Small intestine (tissue), 7 donors: ENCODE data around the gene C19orf25. TPM values are rescaled to one million over a fixed set of nuclear protein-coding genes. Genes with fewer than 3 reads are reported as not detected.

ENCODE experiments used
- DNase-seq, 2 donors: peaks; one replicate each; pipeline versions ENCODE4 v3.0.0 to v3.0.0-alpha.2; 2013
- FAIRE-seq: peaks from 2 replicates; lab custom pipeline; 2012; peaks lifted over from hg19 to GRCh38; lab: Jason Lieb, UNC
- H3K27ac ChIP-seq, 3 donors: one replicate each; pipeline ENCODE4 v1.5.1; 2013; ENCODE audit warnings: low read length in 2 of 3, mild to moderate bottlenecking in 2 of 3, control low read depth in 1 of 3, inconsistent platforms in 1 of 3, low read depth in 1 of 3, moderate library complexity in 1 of 3
- H3K27me3 ChIP-seq, 3 donors: one replicate each; pipeline ENCODE4 v1.6.1; 2013; ENCODE audit warnings: low read length in 3 of 3, inconsistent platforms in 1 of 3; ENCODE audit not compliant: control insufficient read depth in 3 of 3, insufficient read depth in 3 of 3
- H3K36me3 ChIP-seq, 3 donors: one replicate each; pipeline ENCODE4 v1.6.1; 2013; ENCODE audit warnings: low read length in 3 of 3, inconsistent platforms in 1 of 3, low read depth in 1 of 3, mild to moderate bottlenecking in 1 of 3, moderate library complexity in 1 of 3; ENCODE audit not compliant: control insufficient read depth in 3 of 3, insufficient read depth in 2 of 3
- H3K4me1 ChIP-seq, 3 donors: one replicate each; pipeline ENCODE4 v1.6.1; 2013; ENCODE audit warnings: low read length in 2 of 3, inconsistent platforms in 1 of 3, low read depth in 1 of 3, mild to moderate bottlenecking in 1 of 3, moderate library complexity in 1 of 3; ENCODE audit not compliant: control insufficient read depth in 3 of 3, insufficient read depth in 2 of 3
- H3K4me3 ChIP-seq, 3 donors: one replicate each; pipeline ENCODE4 v1.5.1; 2013; ENCODE audit warnings: low read length in 3 of 3, control low read depth in 1 of 3, inconsistent platforms in 1 of 3, low read depth in 1 of 3, mild to moderate bottlenecking in 1 of 3, moderate library complexity in 1 of 3
- H3K9me3 ChIP-seq, 2 donors: one replicate each; pipeline ENCODE4 v1.6.1; 2013; ENCODE audit warnings: low read depth in 1 of 2, low read length in 1 of 2; ENCODE audit not compliant: control insufficient read depth in 2 of 2, insufficient read depth in 1 of 2
- whole genome bisulfite sequencing, 3 donors: extraction: QIAGEN DNeasy Blood & Tissue Kit; methylation state at CpG; one replicate each; pipeline ENCODE4 v1.1.7; 2013; 5-methylcytosine and 5-hydroxymethylcytosine counted together
- polyA plus RNA-seq, 4 donors: library from polyadenylated mRNA; stranded (reverse) in 3 of 4; unstranded in 1 of 4; fragments of 200-250 nt in 3 of 4; fragments of 120-200 nt in 1 of 4; gene quantifications; one replicate each; pipeline versions ENCODE4 v1.2.1 to v1.2.3, GENCODE V29; 2013
- donor health status: healthy with polysubstance abuse.
- donor health status: control.
- donor health status: control.
- donor health status: Bipolar disorder and iron deficiency.
- donor health status: healthy.

Gene C19orf25
- polyA plus RNA-seq, 4 donors: 32.0 to 62.1 (median 52.8) TPM

GRCh38 chr19:1516395-1516753 is 37.4 kb upstream of the C19orf25 start:
- WGBS, 3 donors: 55 to 68% (median 61%) methylated on average over 8 of the region's 8 CpGs
- no peak for FAIRE-seq
- H3K27ac ChIP-seq: no peak overlapping the region

DNA sequence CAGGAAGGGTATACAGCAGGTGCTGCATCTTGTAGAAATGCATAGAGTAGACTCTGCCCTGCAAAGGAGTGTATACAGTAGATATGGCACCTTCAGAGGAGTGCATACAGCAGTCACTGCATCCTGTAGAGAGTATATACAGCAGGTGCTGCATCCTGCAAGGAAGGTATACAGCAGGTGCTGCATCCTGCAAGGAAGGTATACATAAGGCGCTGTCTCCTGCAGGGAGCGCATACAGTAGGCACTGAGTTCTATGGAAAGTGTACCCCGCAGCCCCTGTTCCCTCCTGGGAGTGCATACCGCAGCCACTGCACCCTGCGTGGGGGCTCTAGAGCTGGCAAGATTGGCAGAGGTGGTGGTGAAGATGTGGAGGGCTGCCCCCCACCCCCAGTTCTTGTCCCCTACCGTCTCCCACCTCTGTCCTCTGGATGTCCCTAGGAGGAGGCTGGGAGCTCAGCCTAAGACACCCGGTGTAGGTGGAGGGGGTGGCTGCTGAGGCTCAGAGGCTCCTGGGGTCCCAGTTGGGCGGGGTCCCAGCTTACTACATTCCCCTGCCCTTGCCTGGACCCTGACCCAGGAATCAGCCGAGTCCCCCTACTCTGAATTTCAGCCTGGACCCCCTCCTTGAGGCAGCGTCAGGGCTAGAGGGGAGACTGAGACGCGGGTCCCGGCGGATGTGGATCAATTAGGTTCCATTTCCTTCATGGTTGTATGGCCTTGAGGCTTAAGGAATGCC is 36.1 kb upstream of the C19orf25 start:
- no peak for DNase-seq
- no peak overlapping the region for H3K4me3 ChIP-seq

More at GRCh38 chr19:1516395-1516753, 37.4 kb upstream of the C19orf25 start:
- H3K4me1 ChIP-seq: peaks cover 0 to 14% (median 0%) of the 10 kb centered on the region in 3 donors
- peaks cover 0 to 30% (median 0%) of the 10 kb centered on the region in 3 donors for H3K27me3 ChIP-seq
- H3K9me3 ChIP-seq: peaks cover 0 to 6% of the 10 kb centered on the region in 2 donors
- H3K36me3 ChIP-seq: no peaks in the 10 kb centered on the region
- no peak overlapping the region for H3K4me3 ChIP-seq
- DNase-seq: no peak

DNA sequence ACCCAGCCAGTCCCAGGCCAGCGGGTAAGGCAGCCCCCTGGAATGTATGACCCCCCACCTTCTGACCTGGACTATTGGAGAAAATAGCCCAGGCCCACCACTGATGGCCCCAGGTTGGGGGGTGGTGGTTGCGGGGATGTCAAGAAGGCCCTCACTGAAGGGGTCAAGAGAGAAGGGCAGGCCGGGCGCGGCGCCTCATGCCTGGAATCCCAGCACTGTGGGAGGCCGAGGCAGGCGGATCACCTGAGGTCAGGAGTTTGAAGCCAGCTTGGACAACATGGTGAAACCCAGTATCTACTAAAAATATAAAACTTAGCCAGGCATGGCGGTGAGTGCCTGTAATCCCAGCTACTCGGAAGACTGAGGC is 35.3 kb upstream of the C19orf25 start:
- Histone ChIP-seq H3K27ac (no peak overlapping the region), H3K4me3 (no peak overlapping the region), H3K36me3 (peaks cover 0 to 6% (median 0%) of the 10 kb centered on the region in 3 donors), H3K4me1 (peaks cover 0 to 31% (median 0%) of the 10 kb centered on the region in 3 donors), H3K9me3 (peaks cover 0 to 6% of the 10 kb centered on the region in 2 donors), H3K27me3 (peaks cover 0 to 25% (median 0%) of the 10 kb centered on the region in 3 donors)
- DNase-seq: no peak
- no peak for FAIRE-seq
- WGBS, 3 donors: 50 to 74% (median 51%) methylated on average over 10 of the region's 10 CpGs

More for the DNA sequence above, 36.1 kb upstream of the C19orf25 start:
- H3K27me3 ChIP-seq: peaks cover 0 to 28% (median 0%) of the 10 kb centered on the region in 3 donors
- H3K36me3 ChIP-seq: peaks cover 0 to 1% (median 0%) of the 10 kb centered on the region in 3 donors
- no peak for FAIRE-seq
- whole genome bisulfite sequencing, 3 donors: 55 to 65% (median 58%) methylated on average over 14 of the region's 14 CpGs
- H3K9me3 ChIP-seq: peaks cover 0 to 6% of the 10 kb centered on the region in 2 donors
- no peak overlapping the region for H3K27ac ChIP-seq
- H3K4me1 ChIP-seq: peaks cover 0 to 24% (median 0%) of the 10 kb centered on the region in 3 donors

GRCh38 chr19:1513499-1514294 is 34.7 kb upstream of the C19orf25 start:
- peaks cover 0 to 9% (median 0%) of the 10 kb centered on the region in 3 donors for H3K36me3 ChIP-seq
- peaks cover 0 to 31% (median 0%) of the 10 kb centered on the region in 3 donors for H3K4me1 ChIP-seq
- WGBS, 3 donors: 4 to 5% (median 5%) methylated on average over 34 to 52 of the region's 52 CpGs
- H3K4me3 ChIP-seq: peak overlapping the region in 2 of 3 donors; percentile 48 to 54
- peaks cover 0 to 25% (median 0%) of the 10 kb centered on the region in 3 donors for H3K27me3 ChIP-seq
- DNase-seq: peak; percentile 71 to 83
- no peak for FAIRE-seq
- H3K9me3 ChIP-seq: peaks cover 0 to 6% of the 10 kb centered on the region in 2 donors
- H3K27ac ChIP-seq: peak overlapping the region in 2 of 3 donors; percentile 64 to 75

DNA sequence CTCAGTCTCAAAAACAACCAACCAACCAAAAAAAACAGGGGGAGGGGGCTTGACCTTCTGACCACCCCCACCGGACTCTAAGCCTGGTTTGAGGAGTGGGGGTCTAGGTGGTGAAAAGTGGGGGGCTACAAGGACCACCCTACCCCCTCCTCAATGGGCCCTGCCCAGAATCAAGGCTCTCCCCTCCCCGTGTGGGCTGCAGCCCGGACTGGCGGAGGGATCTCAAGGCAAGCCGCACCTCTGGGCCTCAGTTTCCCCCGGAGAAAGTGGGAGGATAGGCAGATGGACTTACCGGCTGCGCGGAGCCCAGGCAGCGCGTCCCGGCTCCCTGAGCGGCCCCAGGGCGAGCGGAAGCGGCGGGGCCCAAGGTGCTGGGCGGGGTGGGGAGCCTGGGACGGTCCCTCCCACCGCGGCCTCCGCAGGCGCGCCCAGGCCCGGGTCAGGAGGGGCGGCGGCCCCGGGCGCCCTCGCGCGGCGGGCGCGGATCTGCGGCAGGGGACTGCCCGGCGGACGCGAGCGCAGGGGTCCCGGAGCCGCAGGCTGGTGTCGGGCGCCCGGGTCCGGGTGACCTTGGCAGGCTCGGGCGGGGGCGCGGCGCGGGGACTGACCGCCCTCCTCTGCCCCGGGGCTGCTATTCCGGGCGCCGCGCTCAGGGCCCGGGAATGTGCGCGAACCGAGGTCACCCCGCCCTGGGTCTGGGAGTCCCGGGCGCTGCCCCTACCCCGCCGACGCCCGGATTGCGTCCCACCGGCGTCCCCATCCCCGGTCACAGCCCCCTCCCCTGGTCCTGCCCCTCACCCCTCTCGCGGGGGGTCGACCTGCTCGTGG is 33.9 kb upstream of the C19orf25 start, which contains the start of gene ADAMTSL5:
Gene ADAMTSL5, minus strand, starts transcription at position 349 of the 828 bp plus-strand sequence. CDS start 2,076 bp downstream, outside the sequence.
- FAIRE-seq: no peak
- Histone ChIP-seq H3K27ac (peak within 1 kb of the TSS; percentile 64 to 87 (median 79)), H3K4me3 (peak within 1 kb of the TSS; percentile 20 to 95 (median 54))

DNA sequence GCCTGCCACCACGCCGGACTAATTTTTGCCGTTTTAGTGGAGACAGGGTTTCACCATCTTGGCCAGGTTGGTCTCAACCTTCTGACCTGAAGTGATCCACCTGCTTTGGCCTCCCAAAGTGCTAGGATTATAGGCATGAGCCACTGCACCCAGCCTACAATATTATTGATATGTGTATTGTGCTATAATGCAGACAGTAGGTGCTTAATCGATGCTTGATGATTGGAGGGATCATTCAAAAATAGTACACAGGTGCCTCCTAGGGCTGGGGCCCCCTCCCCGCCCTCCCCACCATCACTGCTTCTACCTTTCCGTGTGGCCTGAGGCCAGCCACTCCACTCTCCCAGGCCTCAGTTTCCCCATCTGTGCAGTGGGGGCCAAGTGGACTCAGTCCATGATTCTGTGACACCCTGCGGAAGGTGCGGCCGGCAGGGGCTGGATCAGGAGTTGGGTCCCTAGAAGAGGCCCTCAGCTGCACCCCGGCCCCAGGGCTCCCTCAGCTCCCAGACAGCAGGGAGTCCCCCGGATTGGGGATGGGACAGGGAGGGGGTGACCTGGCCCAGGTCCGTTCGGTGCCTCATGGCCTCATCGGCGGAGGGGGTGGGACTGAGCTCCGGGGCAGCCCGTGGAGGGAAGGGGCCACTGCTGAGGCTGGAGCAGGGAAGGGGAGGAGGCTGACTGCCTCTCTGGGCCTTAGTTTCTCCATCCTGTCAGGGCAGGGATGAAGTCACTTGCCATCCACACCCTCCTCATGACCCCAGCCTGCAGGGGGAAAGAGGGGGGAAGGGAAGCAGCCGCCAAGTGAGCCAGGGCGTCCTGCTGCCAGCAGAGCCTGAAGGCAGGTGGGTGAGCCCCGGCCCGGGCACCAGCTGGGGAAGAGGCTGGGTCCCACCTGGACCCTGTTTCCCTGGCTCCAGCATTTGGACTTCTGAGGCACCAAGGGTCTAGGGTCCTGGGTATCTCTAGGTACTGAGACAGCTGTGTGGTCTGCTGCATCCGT is 32.6 kb upstream of the C19orf25 start:
- WGBS, 3 donors: 34 to 51% (median 44%) methylated on average over 20 to 22 of the region's 22 CpGs
- H3K27ac ChIP-seq: peak overlapping the region in 1 of 3 donors; percentile 87
- H3K9me3 ChIP-seq: peaks cover 0 to 15% of the 10 kb centered on the region in 2 donors
- H3K4me1 ChIP-seq: peaks cover 2 to 38% (median 6%) of the 10 kb centered on the region in 3 donors
- peaks cover 0 to 19% (median 0%) of the 10 kb centered on the region in 3 donors for H3K36me3 ChIP-seq
- H3K4me3 ChIP-seq: peak overlapping the region in 2 of 3 donors; percentile 54 to 95
- peaks cover 0 to 19% (median 0%) of the 10 kb centered on the region in 3 donors for H3K27me3 ChIP-seq
- DNase-seq (peak in 1 of 2 donors; percentile 49), FAIRE-seq (no peak)

More for the DNA sequence above, 33.9 kb upstream of the C19orf25 start, which contains the start of gene ADAMTSL5:
- Histone ChIP-seq H3K9me3 (peaks cover 0 to 9% of the 10 kb centered on the region in 2 donors), H3K27me3 (peaks cover 0 to 25% (median 0%) of the 10 kb centered on the region in 3 donors), H3K36me3 (peaks cover 0 to 9% (median 0%) of the 10 kb centered on the region in 3 donors), H3K4me1 (peaks cover 0 to 31% (median 2%) of the 10 kb centered on the region in 3 donors)
- WGBS, 3 donors: 2 to 4% (median 2%) methylated on average over 32 to 78 of the region's 78 CpGs
- peak; percentile 82 to 90 for DNase-seq

DNA sequence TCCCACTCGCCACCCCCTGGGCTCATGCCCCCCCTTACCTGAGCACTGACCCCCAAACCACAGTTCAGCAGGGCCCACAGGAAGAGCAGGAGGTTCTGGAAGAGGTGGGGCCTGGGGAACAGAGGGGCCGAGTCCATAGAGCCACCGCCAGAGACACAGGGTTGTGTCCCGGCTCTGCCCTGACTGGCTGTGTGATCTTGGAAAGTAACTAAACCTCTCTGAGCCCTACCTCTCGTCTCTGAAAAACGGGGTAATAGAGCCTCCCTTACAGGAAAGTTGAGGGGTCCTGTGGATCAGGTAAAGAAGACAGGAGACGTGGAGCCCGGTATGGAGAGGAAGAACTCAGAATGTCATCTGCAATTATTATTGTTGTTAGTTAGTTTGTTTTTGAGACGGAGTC is 31.8 kb upstream of the C19orf25 start:
- Histone ChIP-seq H3K9me3 (peaks cover 0 to 15% of the 10 kb centered on the region in 2 donors), H3K27me3 (peaks cover 0 to 15% (median 0%) of the 10 kb centered on the region in 3 donors), H3K27ac (peak overlapping the region in 1 of 3 donors; percentile 87), H3K4me1 (peaks cover 2 to 38% (median 6%) of the 10 kb centered on the region in 3 donors), H3K36me3 (peaks cover 0 to 27% (median 0%) of the 10 kb centered on the region in 3 donors), H3K4me3 (peak overlapping the region in 2 of 3 donors; percentile 11 to 95)
- FAIRE-seq (no peak), DNase-seq (no peak)
- 27 to 46% (median 44%) methylated on average over 9 of the region's 9 CpGs for WGBS, 3 donors
